Measurements from ENCODE around the gene ACAN.

- no peak for TF ChIP-seq POLR2AphosphoS5 (IDR thresholded peaks at IDR 0.05; ENCODE audit: borderline replicate concordance, low read depth, low read length)
- TF ChIP-seq EZH2 (IDR thresholded peaks at IDR 0.05), result no peak
Observed at GRCh38 chr15:88904624-88905327, 101.5 kb downstream of the ACAN start.

Data from SK-N-MC (cell line).